Measurements from ENCODE around the gene RPS21.

DNA sequence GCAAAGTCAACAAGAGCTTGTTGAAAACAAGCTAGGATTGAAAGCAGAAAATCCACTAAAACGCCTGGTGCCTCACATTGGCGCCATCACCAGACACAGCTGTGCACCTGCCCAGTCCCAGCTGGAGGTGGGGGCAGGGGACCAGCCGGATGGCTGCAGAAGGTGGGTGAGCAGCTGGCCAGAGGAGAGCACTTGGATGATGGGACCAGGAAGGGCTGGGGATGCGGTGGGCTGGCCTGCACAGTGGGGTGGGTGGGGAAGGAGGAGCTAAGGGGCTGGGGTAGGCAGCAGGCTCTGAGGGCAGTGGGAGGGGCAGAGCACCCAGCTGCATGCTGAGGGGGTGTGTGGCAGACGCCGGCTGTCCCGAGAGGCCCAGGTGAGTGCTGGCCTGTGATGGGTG is 13.1 kb downstream of the RPS21 start:
- TF ChIP-seq, protein P1, sequence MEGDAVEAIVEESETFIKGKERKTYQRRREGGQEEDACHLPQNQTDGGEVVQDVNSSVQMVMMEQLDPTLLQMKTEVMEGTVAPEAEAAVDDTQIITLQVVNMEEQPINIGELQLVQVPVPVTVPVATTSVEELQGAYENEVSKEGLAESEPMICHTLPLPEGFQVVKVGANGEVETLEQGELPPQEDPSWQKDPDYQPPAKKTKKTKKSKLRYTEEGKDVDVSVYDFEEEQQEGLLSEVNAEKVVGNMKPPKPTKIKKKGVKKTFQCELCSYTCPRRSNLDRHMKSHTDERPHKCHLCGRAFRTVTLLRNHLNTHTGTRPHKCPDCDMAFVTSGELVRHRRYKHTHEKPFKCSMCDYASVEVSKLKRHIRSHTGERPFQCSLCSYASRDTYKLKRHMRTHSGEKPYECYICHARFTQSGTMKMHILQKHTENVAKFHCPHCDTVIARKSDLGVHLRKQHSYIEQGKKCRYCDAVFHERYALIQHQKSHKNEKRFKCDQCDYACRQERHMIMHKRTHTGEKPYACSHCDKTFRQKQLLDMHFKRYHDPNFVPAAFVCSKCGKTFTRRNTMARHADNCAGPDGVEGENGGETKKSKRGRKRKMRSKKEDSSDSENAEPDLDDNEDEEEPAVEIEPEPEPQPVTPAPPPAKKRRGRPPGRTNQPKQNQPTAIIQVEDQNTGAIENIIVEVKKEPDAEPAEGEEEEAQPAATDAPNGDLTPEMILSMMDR (IDR thresholded peaks at IDR 0.05) = no peak
- TF ChIP-seq POLR2A (IDR thresholded peaks at IDR 0.05) (no peak), POLR2AphosphoS5 (IDR thresholded peaks at IDR 0.05) (no peak)

Measured in sigmoid colon (tissue), 4 donors.